Measurements from ENCODE around the gene NEURL4.

The NEURL4 gene

DNA sequence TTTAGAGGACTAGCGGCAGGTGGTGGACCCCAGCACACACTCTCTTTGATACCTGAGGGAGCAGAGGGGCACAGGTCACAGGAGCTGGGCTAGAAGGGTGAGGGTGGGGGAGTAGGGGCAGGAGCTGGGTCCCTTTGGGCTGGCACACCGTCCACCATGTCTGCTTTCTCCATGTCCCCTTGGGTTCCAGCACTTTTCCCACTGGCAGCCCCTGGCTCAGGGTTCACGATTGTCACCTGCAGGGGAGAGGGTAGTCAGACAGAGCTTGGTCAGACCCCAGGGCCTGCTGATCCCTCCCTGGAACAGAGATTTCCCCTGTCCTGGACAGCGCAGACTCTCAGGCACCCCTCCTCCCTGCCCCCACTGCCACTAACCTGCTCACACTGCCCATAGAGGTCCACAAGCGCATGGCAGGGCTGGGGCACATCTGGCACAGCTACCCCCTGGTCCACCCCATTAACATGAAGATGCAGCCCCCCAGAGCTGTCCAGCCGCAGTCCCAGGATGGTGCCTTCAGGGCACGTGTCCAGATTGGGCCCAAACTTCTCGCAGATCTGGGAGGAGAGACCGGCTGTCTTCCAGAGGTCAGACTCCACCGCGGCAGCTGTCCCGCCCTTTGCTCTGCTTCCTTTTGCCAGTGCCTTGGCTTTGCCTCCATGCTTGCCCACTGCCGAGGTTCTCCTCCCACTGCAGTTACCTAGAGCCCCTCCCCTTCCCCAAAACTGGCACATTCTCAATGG, 10.8 kb downstream of the NEURL4 start:
- no peaks in the 10 kb centered on the region for H3K4me1 ChIP-seq (ENCODE audit: low read depth, poor library complexity, severe bottlenecking)

DNA sequence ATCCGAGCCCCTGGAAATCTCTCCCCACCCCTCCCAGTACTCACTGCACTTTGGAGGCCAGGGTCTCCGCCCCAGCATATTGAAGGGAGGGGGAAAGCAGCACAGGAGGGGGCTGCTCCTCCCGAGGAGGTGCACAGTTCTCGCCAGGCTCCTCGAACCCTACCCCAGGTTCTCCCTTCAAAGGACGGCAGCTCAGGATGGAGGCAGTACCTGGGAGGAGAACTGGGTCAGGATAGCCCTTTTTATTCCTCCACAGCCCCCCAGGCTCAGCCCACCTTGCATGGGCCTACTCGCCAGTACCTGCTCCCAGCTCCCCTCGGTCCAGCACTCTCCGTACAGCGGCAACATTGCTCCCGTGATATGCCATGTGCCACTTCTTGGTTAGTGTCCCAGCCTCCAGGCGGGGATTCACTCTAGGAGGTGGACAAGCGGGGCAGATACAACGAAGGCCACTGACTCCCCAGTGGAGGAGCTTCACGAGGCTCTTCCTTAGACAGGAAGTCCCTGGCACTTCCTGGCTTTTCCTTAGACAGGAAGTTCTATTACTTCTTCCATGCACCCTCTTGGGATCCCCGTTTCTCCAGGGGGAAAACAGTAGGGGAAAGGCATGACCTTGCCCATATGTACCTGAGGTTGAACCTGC, 11.9 kb downstream of the NEURL4 start:
- Histone ChIP-seq H3K79me2 (ENCODE audit: insufficient read depth, low read depth) (no peaks in the 10 kb centered on the region), H3K4me3 (IDR thresholded peaks at IDR 0.05; ENCODE audit: insufficient read depth, low read depth, low read length) (no peak overlapping the region), H3K9ac (no peak overlapping the region), H3K27me3 (ENCODE audit: insufficient read depth, low read depth) (no peaks in the 10 kb centered on the region), H2AFZ (ENCODE audit: low read depth) (no peak overlapping the region), H3K27ac (no peak overlapping the region), H3K4me2 (no peak overlapping the region), H4K20me1 (ENCODE audit: insufficient read depth) (no peaks in the 10 kb centered on the region), H3K4me1 (ENCODE audit: low read depth, poor library complexity, severe bottlenecking) (no peaks in the 10 kb centered on the region), H3K36me3 (ENCODE audit: insufficient read depth) (no peaks in the 10 kb centered on the region)
- TF ChIP-seq, protein P1, sequence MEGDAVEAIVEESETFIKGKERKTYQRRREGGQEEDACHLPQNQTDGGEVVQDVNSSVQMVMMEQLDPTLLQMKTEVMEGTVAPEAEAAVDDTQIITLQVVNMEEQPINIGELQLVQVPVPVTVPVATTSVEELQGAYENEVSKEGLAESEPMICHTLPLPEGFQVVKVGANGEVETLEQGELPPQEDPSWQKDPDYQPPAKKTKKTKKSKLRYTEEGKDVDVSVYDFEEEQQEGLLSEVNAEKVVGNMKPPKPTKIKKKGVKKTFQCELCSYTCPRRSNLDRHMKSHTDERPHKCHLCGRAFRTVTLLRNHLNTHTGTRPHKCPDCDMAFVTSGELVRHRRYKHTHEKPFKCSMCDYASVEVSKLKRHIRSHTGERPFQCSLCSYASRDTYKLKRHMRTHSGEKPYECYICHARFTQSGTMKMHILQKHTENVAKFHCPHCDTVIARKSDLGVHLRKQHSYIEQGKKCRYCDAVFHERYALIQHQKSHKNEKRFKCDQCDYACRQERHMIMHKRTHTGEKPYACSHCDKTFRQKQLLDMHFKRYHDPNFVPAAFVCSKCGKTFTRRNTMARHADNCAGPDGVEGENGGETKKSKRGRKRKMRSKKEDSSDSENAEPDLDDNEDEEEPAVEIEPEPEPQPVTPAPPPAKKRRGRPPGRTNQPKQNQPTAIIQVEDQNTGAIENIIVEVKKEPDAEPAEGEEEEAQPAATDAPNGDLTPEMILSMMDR (conservative IDR thresholded peaks at IDR 0.05; ENCODE audit: low read depth, low read length) = no peak

More for the DNA sequence above, 10.8 kb downstream of the NEURL4 start:
- H3K4me3 ChIP-seq (IDR thresholded peaks at IDR 0.05; ENCODE audit: insufficient read depth, low read depth, low read length) = no peak overlapping the region
- TF ChIP-seq, protein P1 (conservative IDR thresholded peaks at IDR 0.05; ENCODE audit: low read depth, low read length) = no peak
- H2AFZ ChIP-seq (ENCODE audit: low read depth) = no peak overlapping the region
- H3K27me3 ChIP-seq (ENCODE audit: insufficient read depth, low read depth) = no peaks in the 10 kb centered on the region
- no peaks in the 10 kb centered on the region for H4K20me1 ChIP-seq (ENCODE audit: insufficient read depth)
- no peak overlapping the region for H3K9ac ChIP-seq
- no peaks in the 10 kb centered on the region for H3K79me2 ChIP-seq (ENCODE audit: insufficient read depth, low read depth)
- no peak overlapping the region for H3K4me2 ChIP-seq
- no peaks in the 10 kb centered on the region for H3K36me3 ChIP-seq (ENCODE audit: insufficient read depth)
- H3K27ac ChIP-seq = no peak overlapping the region

DNA sequence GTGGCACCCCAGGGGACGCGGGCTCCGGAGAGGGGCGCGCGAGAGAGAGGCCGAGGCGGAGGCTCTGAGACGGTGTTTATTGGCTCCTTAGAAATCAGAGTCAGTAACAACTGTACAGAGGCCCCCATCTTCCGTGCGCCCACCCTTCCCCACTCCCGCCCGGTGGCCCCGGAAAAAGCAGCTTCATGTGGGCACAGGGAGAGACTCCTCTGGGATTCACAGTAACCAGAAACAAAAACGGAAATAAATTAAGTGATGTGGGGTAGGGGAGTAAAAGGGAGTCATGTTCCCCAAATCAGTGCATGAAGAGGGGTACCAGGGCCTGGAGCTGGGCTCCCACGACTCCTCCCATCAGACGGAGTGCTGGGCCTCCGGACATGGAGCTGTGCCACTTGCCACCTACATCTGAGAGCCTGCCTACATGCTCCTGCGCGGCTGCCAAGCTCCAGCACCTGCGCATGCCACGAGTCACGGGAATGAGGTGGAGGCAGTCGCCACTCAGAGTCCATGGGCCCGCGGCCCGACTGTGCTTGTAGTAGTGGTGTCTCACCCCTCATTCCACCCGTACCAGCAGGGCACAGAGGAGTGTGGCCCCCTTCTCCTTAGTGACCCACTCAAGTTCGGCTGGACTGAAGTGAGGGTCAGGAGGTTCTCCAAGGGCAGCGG, 13.4 kb downstream of the NEURL4 start:
- Histone ChIP-seq H3K79me2 (ENCODE audit: insufficient read depth, low read depth) (no peaks in the 10 kb centered on the region; the same call in 1 of the 2 replicates), H3K27ac (no peak overlapping the region)

More for the DNA sequence above, 13.4 kb downstream of the NEURL4 start:
- H3K9ac ChIP-seq = no peak overlapping the region
- H3K36me3 ChIP-seq (ENCODE audit: insufficient read depth) = no peaks in the 10 kb centered on the region
- no peaks in the 10 kb centered on the region for H3K4me1 ChIP-seq (ENCODE audit: low read depth, poor library complexity, severe bottlenecking)
- H3K4me3 ChIP-seq (IDR thresholded peaks at IDR 0.05; ENCODE audit: insufficient read depth, low read depth, low read length) = no peak overlapping the region
- no peak overlapping the region for H2AFZ ChIP-seq (ENCODE audit: low read depth)
- no peaks in the 10 kb centered on the region for H3K27me3 ChIP-seq (ENCODE audit: insufficient read depth, low read depth)
- no peaks in the 10 kb centered on the region for H4K20me1 ChIP-seq (ENCODE audit: insufficient read depth)
- H3K4me2 ChIP-seq = no peak overlapping the region
- TF ChIP-seq, protein P1 (conservative IDR thresholded peaks at IDR 0.05; ENCODE audit: low read depth, low read length) = no peak
